ENCODE measurements around the gene FXYD7.

Gene FXYD7

DNA sequence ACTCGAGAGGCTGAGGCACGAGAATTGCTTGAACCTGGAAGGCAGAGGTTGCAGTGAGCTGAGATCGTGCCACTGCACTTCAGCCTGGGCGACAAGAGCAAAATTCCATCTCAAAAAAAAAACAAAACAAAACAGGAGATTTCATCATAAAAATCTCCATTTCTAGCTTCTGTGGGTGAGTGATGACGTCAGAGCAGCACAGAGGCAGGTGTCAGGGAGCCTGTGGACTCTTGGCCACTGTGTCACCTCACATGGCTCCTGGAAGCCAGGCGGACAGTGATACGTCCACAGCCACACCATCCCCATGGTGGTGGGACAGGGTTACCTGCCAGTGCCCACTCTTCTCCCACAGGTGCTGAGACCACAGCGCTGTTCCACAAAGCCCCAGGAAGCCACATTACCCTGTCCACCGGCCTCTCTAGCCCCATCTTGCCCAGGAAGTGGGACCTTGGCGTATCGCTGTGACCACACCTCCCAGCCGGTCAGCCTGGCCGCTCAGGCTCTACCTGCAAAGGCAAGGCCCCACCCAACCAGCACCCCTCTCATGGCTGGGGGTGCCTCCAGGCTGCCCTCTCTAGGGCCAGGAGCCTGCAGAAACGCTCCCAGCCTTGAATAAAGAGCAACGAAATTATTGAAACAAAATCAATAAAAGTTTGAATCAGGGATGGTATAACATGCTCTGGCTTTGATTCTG is 29.9 kb upstream of the FXYD7 start:
- no peak for DNase-seq

DNA sequence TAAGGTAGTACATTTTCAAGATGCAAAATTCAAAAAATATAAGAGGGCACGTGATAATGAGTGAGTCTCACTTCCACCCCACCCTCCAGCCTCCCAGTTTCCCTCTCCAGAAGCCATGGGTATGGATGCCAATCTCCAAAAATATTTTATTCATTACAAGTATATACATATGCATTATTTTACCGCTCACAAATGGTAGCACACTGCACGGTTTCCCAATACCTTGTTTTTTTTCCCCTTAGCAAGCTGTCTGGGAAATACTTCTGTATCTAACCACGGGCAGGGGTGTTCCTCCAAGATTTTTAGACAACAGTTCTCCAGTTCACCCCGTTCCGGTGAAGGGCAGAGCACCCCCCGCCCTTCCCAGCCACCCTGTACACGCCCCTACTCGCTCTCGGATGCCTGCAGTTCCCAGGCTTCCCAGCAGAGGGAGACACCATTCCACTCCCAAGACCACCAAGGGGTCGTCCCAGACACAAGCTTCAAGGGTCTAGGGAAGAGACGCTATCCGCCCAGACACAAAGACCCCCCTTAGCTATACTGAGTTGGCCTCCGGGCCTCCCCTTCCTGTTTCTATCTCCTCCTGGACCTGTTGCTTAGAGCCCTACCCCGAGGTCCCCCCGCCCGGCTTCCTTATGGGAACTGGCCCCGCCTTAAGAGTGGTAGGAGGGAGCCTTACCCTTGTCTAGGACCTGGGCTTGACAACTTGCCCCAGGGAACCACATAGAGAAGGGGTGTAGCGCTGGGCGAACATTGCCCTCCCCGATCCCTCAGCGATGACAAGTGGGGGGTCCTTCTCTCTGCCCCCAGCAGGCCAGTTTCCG is 28.5 kb upstream of the FXYD7 start:
- peak; percentile 54 to 68 for DNase-seq

DNA sequence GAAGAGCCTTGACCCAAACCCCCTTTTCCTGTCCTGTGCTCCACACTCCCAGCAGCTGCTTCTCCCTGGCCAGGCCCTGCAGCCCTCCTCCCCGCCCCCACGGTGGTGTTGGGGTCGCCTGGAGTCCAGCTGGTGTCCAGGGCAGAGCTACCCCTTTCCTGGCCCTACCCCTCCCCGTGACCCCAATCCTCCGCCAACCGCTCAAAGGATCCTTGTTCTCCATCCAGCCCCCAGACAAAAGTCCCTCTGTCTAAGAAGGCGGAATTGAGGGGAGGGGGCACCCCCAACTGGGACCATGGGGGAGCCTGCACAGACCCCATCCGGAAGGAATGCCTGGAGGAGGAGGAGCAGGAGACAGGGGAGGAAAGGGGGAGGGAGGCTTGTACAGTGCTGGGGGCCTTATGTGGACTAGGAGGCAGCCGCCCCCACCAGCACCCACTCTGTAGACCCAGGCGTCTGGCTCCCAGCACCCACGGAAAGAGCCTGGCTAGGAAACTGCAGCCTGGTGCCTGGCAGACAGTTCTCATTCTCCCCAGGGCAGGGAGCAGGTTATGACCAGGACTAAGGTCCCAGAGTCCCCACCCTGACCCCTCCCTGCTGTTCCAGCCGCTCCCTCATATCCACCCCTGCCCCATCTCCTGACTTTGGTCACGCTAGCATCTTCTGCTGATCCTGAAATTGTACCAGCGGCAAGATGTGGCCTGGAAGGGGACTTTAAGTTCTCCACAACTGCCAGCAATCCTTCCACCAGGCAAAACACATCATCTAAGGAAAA is 27.7 kb upstream of the FXYD7 start, which contains the start of gene FXYD3:
Gene FXYD3, plus strand, starts transcription at position 647 of the 775 bp plus-strand sequence. CDS start 3,554 bp downstream, outside the sequence.
- no peak for DNase-seq

DNA sequence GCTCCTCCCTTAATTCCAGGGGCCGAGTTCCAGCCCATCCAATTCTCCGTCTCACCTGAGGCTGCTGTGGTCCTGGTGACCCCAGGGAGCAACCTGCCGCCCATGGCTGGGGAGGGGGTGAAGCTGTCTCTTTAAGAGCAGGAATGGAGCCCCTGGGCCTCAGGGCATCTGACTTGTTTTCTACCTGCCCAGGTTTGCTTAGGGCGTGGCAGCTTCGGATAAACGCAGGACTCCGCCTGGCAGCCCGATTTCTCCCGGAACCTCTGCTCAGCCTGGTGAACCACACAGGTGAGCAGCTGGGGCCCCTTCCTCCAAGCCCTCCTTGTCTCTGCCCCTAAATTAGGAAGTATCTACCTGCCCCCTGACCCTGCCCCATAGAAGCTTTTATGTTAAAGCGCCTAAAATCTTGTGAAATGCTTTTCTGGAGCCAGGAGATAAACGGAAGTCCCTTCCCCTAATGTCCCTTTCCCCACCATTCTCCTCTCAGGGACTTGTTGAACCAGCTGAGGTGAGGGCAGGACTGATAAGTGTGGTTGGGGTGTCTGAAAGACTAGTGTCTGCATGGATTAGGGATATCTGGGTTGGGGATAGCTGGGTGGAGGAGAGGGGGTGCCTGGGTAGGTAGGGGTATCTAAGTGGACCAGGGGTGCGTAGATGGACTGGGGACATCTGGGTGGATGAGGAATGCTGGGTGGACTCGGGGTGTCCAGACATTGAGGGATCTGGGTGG is 26.8 kb upstream of the FXYD7 start:
- no peak for DNase-seq

DNA sequence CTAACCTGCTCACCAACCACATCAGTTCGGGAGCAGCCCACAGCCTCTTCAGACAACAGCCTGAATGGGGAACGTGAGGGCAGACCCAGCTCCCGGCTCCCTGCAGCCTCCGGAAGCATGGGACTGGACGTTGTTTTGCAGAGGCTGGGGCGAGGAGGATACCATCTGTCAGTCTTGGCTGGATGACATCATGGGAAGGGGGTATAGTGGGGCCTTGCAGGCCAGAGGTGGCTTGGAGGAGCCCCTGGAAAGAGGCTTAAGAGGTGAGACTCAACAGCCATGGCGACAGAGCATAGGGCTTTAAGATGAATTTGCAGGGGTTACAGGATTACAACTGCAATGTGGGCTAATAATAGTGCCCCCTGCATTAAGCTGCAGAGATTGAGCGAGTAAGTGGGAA is 25.9 kb upstream of the FXYD7 start:
- DNase-seq = no peak

DNA sequence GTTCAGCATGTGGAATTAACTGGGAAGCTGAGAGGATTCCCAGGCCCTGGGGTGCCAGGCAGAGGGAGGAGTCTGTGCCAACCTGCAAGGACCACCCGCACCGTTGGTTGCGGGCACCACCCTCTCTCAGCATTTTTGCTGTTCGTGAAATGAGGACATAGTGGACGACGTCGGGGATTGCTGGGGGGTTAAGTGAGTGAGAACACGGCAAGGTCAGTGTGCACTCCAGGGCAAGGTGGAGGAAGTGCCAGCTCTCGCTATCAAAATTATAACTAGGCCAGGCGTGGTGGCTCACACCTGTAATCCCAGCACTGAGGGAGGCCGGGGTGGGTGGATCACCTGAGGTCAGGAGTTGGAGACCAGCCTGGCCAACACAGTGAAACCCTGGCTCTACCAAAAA is 25.3 kb upstream of the FXYD7 start:
- no peak for DNase-seq

DNA sequence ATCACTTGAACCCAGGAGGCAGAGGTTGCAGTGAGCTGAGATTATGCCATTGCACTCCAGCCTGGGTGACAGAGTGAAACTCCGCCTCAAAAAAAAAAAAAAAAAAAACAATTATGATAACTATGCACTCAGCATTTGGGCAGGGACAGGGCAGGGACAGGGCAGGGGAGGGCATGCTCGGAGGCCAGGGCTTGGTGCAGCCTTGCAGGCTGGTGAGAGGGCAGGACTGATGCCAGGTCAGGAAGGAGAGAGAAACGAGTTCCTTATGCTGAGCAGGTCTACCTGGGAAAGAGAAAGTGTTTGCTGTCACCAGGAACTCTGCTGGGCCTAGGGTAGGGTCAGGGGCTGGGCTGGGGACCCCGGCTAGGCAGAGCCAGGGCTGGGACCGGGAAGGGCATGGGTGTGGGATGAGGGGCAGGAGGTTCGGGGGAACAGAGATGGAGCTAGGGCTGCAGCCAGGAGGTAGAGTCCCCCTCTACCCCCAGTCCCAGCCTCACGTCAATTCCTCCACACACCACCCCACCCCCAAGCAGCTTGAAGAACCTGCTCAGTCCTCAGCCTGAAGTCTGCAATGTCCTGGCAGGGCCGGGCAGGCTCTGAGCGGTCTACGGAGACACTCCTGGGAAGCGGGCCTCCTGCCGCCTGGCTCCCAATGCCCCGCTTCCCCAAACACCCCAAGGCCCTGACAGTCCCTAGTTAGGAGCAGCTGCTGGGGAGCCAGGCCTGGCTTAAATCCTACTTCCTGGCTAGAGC is 24.6 kb upstream of the FXYD7 start:
- DNase-seq = no peak

DNA sequence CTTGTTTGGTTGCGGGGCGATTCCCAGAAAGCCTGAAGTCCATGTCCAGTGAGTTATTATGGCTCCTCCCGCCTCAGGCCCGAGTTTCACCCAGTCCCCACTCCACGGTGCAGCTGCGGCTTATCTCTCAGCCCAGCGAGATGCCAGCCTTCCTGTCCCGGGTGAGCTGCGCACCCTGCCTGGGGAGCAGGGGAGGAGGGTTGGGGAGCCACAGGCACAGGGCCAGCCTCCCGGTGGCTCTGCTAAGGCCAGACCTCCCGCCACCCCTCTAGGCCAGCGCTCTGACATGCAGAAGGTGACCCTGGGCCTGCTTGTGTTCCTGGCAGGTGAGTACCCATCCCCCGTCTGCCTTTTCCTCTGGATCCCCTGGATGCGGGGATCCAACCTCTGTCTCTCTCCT is 24.0 kb upstream of the FXYD7 start:
- no peak for DNase-seq

DNA sequence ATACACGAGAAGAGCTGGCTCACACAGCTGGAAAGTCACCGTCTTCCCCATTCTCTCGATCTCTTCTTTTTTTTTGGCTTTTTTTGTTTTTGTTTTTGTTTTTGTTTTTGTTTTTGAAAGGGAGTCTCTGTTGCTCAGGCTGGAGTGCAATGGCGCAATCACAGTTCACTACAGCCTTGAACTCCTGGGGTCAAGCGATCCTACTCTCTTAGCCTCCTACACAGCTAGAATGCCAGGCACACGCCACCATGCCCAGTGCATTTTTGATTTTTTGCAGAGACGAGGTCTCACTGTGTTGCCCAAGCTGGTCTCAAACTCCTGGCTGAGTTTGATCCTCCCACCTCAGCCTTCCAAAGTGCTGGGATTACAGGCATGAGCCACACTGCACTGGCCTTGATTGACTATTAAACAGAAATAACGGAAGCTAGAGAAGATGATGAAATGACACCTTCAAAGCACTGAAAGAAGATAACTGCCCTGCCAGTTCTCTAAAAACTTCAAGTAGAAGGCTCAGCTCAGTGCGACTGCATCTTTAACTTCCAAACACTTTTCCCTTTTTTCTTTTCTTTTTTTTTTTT is 23.4 kb upstream of the FXYD7 start:
- DNase-seq = no peak

DNA sequence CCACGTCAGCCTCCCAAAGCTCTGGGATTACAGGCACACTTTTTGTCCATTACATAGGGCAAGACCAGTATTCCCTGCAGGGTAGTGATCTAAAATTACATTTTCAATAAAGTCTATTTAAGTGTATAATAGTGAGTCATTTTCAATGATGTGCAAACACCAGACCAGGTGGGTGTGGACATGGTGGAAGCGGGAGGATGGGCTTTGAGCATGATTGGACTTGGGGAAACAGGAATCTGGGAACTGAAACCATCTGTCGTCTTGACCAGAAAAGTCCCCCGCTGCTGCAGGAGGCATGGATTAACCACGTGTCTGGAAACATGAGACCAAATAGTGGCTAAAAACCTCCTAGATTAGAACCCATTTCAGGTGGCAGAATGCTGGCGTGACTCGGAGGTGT is 22.6 kb upstream of the FXYD7 start:
- DNase-seq = no peak

DNA sequence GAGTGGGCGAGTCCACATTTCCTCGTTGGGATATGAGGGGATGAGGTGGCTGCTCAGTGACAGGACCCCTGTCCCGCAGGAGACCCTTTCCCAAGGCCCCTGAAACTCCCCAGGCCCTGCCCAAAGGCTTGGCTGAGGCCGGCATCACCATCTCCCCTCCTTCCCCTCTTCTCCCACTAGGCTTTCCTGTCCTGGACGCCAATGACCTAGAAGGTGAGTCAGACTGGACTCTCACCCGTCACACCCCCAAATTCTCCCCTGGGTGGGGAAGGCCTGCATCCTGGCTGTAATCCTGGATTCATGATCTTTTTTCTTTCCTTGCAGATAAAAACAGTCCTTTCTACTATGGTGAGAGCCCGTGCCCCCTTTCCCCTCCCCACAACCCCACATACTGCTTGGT is 22.2 kb upstream of the FXYD7 start:
- DNase-seq = no peak

DNA sequence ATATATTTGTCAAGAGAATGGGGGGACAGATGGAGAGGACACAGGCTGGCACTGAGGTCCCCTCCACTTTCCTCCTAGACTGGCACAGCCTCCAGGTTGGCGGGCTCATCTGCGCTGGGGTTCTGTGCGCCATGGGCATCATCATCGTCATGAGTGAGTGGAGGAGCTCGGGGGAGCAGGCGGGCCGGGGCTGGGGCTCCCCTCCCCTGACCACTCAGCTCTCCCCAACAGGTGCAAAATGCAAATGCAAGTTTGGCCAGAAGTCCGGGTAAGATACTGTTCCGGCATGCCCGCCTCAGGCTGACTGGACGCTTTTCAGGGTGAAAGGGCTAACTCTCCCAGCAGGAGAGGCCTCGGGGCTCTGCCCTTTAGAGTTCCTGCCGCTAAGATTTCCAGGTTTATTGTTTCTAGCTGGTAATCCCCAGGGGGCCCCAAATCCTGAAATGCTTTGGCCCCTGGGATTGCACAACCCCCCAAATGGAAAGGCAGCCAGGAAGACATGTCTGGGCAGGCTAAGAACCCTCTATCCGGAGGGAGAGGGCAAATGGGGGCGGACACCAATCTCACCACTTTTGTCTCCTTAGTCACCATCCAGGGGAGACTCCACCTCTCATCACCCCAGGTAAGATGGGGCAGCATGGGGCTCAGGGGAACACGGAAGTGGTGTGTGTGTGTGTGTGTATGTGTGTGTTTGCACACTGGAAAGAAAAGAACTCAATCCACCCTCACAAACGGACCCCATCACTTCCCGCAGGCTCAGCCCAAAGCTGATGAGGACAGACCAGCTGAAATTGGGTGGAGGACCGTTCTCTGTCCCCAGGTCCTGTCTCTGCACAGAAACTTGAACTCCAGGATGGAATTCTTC is 20.1 kb upstream of the FXYD7 start:
- DNase-seq = no peak

DNA sequence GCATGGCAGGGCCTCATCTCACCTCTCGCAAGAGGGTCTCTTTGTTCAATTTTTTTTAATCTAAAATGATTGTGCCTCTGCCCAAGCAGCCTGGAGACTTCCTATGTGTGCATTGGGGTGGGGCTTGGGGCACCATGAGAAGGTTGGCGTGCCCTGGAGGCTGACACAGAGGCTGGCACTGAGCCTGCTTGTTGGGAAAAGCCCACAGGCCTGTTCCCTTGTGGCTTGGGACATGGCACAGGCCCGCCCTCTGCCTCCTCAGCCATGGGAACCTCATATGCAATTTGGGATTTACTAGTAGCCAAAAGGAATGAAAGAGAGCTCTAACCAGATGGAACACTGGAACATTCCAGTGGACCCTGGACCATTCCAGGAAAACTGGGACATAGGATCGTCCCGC is 19.5 kb upstream of the FXYD7 start:
- DNase-seq = no peak

DNA sequence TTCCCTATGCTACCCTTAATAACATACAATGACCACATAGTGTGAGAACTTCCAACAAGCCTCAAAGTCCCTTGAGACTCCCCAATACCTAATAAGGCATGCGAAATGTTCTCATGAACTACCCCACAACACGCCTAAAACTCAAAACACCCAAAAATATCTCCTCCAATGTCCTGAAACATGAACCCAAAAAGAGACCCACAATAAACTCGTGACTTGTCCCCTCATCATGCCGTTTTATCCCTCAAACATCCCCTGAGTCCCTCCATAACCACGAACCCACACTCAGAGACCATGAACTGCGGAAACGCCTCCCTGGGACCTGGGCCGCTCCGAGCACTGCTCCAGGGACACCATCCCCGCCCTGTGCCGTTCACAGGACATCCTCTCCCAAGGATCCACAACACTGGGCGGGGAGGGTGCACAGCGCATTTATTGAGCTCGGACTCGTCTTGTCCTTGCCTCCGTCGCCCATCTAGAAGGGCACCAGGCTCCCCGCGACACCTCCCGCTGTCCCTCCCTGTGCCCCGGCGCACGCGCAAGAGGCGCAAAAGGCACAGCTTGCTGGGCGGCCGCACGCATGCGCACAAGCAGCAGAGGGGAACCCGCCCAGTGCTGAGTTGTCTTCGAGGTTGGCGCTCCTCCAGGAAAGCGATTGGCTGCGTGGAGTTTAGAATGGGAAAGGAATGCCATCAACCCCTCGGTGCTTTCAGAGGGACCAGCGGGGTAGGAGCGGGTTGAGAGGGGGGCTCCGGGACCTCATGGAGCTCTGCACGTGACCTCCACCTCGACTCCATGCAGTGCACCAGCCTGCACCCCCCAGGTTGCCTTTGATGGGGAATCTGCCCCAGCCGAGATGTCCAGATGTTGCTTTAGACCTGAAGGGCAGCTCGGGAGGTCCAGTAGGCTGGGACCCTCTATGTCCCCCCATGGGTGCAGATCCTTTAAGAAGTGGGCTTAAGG is 18.7 kb upstream of the FXYD7 start:
- peak; percentile 86 to 87 for DNase-seq

DNA sequence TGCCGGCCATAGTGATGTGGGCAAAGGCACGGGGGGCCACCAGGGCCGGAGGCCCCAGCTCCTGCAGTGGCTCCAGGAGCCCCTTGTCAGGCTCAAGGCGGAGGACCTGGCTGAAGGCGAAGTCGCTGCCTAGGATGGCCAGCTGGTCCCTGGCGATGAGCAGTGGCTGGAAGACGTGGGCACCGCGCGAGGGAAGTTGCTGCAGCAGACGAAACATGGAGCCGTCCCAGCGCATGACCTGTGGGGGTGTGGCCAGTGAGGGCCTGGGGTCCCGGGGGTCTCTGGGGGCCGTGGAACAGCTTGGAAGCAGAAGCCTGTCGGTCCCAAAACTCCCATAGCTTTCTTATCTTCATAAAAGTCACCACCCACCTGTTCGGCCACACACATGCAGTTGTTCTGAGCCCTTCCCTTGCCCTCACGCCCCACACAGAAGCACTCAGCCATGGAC is 17.8 kb upstream of the FXYD7 start:
- DNase-seq = no peak

DNA sequence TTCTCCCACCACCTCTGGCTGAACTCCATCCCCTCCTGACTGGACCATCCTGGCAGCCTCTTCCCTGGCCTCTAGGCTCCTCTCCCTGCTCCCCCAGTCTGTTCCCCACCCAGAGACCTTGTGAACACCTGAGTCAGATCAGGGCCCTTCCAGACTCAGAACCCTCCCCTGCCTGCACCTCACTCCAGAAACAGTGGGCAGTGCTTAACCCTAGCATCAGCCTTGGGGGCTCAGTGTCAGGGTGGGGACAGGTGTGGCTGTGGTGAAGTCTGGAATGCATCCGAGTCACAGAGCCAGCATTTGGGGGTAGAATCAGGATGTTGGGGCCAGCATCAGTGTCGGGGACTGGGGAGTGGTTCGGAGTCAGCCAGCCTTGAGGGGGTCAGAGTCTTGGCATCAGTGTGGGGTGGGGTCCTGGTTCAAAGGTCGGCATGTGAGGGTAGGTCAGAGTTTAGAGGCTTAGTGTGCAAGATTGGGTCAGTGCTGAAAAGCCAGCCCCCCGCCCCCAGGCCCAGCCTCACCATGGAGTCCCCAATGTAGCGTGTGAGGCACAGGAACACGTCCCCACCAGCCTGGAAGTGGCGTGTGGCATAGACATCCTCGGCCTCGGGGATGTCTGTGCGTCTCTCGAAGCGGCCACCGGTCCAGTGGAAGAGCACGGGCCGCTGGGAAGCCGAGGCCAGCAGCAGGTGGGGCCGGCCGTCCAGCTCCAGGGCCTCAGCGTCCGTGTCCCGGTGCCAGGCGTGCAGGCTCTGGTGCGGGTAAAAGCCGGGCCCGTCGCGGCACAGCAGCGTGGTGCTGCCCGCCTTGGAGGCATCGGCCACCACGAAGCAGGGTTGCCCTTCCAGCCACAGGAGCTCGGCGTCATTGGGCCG is 17.1 kb upstream of the FXYD7 start:
- no peak for DNase-seq

DNA sequence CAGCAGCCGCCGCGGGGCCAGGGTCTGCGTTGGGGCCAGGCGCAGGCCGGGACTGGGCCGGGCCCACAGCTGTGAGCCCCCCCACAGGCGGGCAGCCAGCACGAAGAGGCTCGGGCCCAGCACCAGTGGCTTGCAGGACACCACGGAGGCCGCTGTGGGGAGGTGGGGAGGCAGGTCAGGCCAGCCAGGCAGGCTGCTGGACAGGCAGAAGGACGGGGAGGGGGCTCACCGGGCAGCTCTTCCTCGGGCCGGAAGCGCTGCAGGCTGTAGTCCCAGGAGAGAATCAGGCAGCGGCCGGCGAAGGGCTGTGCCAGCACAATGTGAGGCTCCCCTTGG is 16.5 kb upstream of the FXYD7 start:
- no peak for DNase-seq

DNA sequence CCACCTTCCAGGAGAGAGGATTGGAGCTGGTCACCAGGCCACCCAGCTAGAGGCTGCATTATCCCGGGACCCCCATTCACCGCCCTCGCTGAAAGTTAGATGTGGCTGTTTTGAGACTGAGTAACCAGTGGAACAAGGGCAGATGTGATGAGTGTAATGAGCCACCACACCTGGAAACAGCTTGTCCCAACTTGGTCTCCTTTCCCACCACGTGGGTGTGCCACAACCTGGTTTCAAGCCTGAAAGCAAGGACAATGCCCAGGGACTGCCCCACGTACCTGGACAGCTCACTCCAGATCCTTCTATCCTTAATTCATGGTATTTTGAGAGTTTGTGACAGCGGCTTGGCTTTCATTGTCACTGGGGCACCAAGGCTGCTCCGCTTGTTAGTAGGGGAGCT is 15.2 kb upstream of the FXYD7 start:
- DNase-seq = no peak

Measured in stimulated activated CD4-positive, alpha-beta T cell treated with anti-CD3 and anti-CD28 coated beads, Interleukin-4, amount 100 ng/mL, for 4 hours (primary cell).